Right ventricle myocardium inferior (tissue), 1 donor: ENCODE data around the gene RAB44. TPM values are rescaled to one million over a fixed set of nuclear protein-coding genes. Genes with fewer than 3 reads are reported as not detected.

Experiments
- ATAC-seq: fragments of 200-7000 bp; cut with Tn5 transposase; one replicate; pipeline ENCODE4 v1.9.1; 2020; ENCODE audit warnings: mild to moderate bottlenecking, moderate library complexity
- DNase-seq: peaks from one replicate; pipeline ENCODE4 v3.0.0; 2021; ENCODE audit errors: missing footprints
- intact Hi-C: fragments of 100-400 bp; cut with DNase I; formaldehyde crosslinking; loops from one replicate; pipeline ENCODE4 v1.11.0; 2022
- total RNA-seq: library from RNA; stranded (reverse); fragmentation: NEBNext Ultra II Directional; extraction: Animal tissue kit (Norgen Biotek cat#: 25700); gene quantifications from one replicate; pipeline ENCODE4 v1.2.1, GENCODE V29; 2021
- donor health status: DM: no; HTN: yes; CAD: no; lungs with severe emphysema.

RAB44 gene
- total RNA-seq, 1 donor from 2014 or later = 0.08 TPM

GRCh38 chr6:36780442-36781177 lies 83.0 kb downstream of the RAB44 start:
- intact Hi-C loops = no loop called here
- ATAC-seq = no peak
- DNase-seq = no peak

DNA sequence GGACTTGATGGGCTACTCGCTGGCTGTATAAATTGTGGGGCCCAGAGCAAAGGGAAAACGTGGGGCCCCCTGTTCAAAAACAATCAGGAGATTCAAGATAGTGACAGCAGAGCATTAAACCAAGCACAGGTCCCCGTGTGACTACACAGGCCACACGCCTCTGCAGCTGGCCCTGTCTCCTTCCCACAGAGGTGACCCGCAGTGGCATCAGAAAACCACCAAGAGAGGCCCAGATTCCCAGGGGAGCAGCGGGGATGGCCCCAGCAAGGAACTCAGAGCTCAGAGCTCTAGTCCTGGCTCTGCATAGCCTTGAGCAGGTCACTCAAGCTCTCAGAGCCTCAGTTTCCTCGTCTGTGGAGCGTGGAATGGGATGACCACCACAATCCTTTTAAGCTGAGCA lies 84.0 kb downstream of the RAB44 start:
- ATAC-seq = no peak
- DNase-seq = no peak
- intact Hi-C loops = no loop called here

Other genes starting within 250 kb of the RAB44 start
- 22.6 TPM for gene STK38, start 150.3 kb upstream of the RAB44 start, total RNA-seq
- gene SRSF3, start 103.5 kb upstream of the RAB44 start, total RNA-seq = 119 TPM
- 63.8 TPM for gene CDKN1A, start 19.1 kb upstream of the RAB44 start, total RNA-seq
- 10.9 TPM for gene CPNE5, start 141.6 kb downstream of the RAB44 start, total RNA-seq
- gene PPIL1, start 177.0 kb downstream of the RAB44 start, total RNA-seq = 70.1 TPM
- 79.4 TPM for gene C6orf89, start 188.1 kb downstream of the RAB44 start, total RNA-seq